SKM-1 treated with dmso at 0.1 percent for 144 hours (cell line): Measurements from ENCODE around the gene HTD2.
"Not testable (repeated sequence)": the region's sequence is repeated elsewhere in the genome, so short reads cannot be mapped to it uniquely, and the experiment has no call there.

ENCODE experiments used
- DNase-seq: peaks from one replicate; lab custom pipeline; 2025; ENCODE audit not compliant: unreplicated experiment; lab: John Stamatoyannopoulos, UW

Gene HTD2

GRCh38 chr3:58305882-58306711 lies at the start of gene HTD2, which contains the start of gene RPP14:
HTD2 (plus strand) TSS chr3:58306520; CDS start chr3:58317614, 11,094 bp downstream.
RPP14 (plus strand) TSS chr3:58306245; CDS start chr3:58310330, 4,085 bp downstream.
- DNase-seq: peak; percentile 94

- DNase-seq: no peak
Observed at GRCh38 chr3:58258392-58259055, 47.8 kb upstream of the HTD2 start.

- DNase-seq: no peak
Observed at GRCh38 chr3:58260261-58260731, 46.0 kb upstream of the HTD2 start.

GRCh38 chr3:58260733-58261132 lies 45.6 kb upstream of the HTD2 start:
- no peak for DNase-seq

GRCh38 chr3:58261954-58262666 lies 44.2 kb upstream of the HTD2 start:
- DNase-seq: no peak

GRCh38 chr3:58266577-58266976 lies 39.7 kb upstream of the HTD2 start:
- no peak for DNase-seq

GRCh38 chr3:58267543-58267942 lies 38.8 kb upstream of the HTD2 start:
- DNase-seq: not testable (repeated sequence)

- DNase-seq: no peak
Observed at GRCh38 chr3:58269356-58269755, 37.0 kb upstream of the HTD2 start.

- no peak for DNase-seq
Observed at GRCh38 chr3:58270485-58270884, 35.8 kb upstream of the HTD2 start.

GRCh38 chr3:58271901-58272501 lies 34.3 kb upstream of the HTD2 start:
- DNase-seq: peak; percentile 12

- no peak for DNase-seq
Observed at GRCh38 chr3:58272891-58273290, 33.4 kb upstream of the HTD2 start.

- DNase-seq: not testable (repeated sequence)
Observed at GRCh38 chr3:58273362-58273761, 33.0 kb upstream of the HTD2 start.

GRCh38 chr3:58274027-58274614 lies 32.2 kb upstream of the HTD2 start:
- DNase-seq: no peak

- no peak for DNase-seq
Observed at GRCh38 chr3:58281069-58281468, 25.3 kb upstream of the HTD2 start.

- no peak for DNase-seq
Observed at GRCh38 chr3:58285334-58285733, 21.0 kb upstream of the HTD2 start.

- no peak for DNase-seq
Observed at GRCh38 chr3:58287354-58287753, 19.0 kb upstream of the HTD2 start.

- no peak for DNase-seq
Observed at GRCh38 chr3:58288011-58288728, 18.1 kb upstream of the HTD2 start.

- DNase-seq: not testable (repeated sequence)
Observed at GRCh38 chr3:58288964-58289613, 17.2 kb upstream of the HTD2 start.

GRCh38 chr3:58290446-58290845 lies 15.9 kb upstream of the HTD2 start:
- not testable (repeated sequence) for DNase-seq
